GM08714 (cell line): Measurements from ENCODE around the gene RNH1.

Experiments
- H3K4me3 ChIP-seq: fragments of 200-500 bp; sonication (Bioruptor generic); 2 replicates; pipeline ENCODE4 v1.5.1; 2014; ENCODE audit warnings: mild to moderate bottlenecking, low read length, inconsistent platforms
- ZNF274 ChIP-seq: IDR thresholded peaks from 2 replicates; pipeline ENCODE4 v1.6.1; 2012; ENCODE audit warnings: mild to moderate bottlenecking, low read depth, low read length

The RNH1 gene

DNA sequence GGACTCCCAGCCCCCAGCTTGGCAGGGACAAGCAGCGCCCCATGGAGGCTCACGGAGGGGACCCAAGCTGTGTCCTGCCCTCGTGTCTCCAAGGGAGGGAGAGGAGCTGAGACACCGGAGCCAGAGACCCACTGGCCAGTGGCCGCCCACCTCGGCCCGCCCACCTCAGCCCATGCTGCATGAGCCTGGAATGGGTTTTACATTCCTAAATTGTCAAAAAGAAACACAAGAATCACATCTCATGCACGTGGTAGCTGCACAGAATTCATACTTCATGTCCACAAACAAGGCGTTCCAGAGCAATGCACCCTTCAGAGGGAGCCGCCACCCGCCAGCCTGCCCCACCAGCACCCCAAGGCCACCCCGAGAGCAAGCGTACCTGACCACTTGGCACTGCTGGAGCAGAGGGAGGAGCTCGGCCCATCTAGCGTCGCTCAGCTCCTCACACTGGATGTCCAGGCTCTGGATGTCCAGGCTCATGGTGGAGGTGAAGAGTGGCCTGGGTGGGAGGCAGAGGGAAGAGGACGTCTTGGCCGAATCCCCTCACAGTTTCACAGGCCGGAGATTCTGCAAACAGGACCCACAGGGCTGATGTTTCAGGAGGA lies 5.3 kb downstream of the RNH1 start:
- H3K4me3 ChIP-seq: no peak overlapping the region
- no peak for TF ChIP-seq ZNF274

- no peak for TF ChIP-seq ZNF274
- H3K4me3 ChIP-seq: no peak overlapping the region
These were observed 5.9 kb downstream of the RNH1 start for GRCh38 chr11:501001-501682.

GRCh38 chr11:499201-500076 lies 7.6 kb downstream of the RNH1 start:
- no peak for TF ChIP-seq ZNF274
- no peak overlapping the region for H3K4me3 ChIP-seq

GRCh38 chr11:498297-499181 lies 8.5 kb downstream of the RNH1 start:
- H3K4me3 ChIP-seq: no peak overlapping the region
- no peak for TF ChIP-seq ZNF274

- H3K4me3 ChIP-seq: no peak overlapping the region
- no peak for TF ChIP-seq ZNF274
These were observed 9.3 kb downstream of the RNH1 start for GRCh38 chr11:497565-498296.

DNA sequence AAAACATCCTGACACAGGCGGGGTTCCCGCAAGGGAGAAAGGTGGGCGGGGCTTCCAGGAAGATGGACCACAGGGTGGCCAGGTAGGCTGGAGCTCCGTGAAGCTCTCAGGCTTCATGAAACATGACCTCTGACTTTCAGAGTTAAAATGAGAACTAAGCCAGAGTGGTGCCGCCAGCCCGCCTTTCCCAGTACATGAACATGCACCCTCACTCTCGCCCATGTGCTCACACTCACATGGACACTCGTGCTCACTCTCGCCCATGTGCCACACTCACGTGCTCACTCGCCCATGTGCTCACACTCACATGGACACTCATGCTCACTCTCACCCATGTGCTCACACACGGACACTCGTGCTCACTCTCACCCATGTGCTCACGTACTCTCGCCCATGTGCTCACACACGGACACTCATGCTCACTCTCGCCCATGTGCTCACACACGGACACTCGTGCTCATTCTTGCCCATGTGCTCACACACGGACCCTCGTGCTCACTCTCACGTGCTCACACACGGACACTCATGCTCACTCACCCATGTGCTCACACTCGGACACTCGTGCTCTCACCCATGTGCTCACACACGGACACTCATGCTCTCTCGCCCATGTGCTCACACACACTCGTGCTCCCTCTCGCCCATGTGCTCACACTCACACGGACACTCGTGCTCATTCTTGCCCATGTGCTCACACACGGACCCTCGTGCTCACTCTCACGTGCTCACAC lies 10.0 kb downstream of the RNH1 start:
- TF ChIP-seq ZNF274: no peak
- H3K4me3 ChIP-seq: no peak overlapping the region

DNA sequence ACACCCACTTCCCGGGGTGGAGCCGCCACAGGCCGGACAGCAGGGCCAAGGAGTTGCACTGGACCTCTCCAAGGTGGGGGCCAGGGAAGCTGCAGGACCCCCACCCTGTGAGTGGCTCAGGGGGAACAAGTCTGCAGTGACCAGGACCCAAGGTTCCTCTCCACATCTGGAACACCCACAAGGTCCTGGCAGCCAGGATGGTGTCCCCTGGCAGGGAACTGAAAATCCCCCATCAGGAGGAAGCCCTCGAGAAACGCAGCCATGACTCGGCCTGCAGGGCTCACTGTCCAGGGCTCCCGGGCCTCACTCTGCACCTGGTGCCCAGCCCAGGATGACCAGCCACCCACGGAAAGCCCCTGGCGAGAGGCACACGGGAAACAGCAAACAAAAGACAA lies 11.5 kb downstream of the RNH1 start:
- TF ChIP-seq ZNF274: no peak
- no peak overlapping the region for H3K4me3 ChIP-seq

- no peak for TF ChIP-seq ZNF274
- no peak overlapping the region for H3K4me3 ChIP-seq
These were observed 12.1 kb downstream of the RNH1 start for GRCh38 chr11:494761-495536.

GRCh38 chr11:492427-493226 lies 14.4 kb downstream of the RNH1 start:
- no peak overlapping the region for H3K4me3 ChIP-seq
- no peak for TF ChIP-seq ZNF274

GRCh38 chr11:491358-491757 lies 15.7 kb downstream of the RNH1 start:
- H3K4me3 ChIP-seq: no peak overlapping the region
- no peak for TF ChIP-seq ZNF274

DNA sequence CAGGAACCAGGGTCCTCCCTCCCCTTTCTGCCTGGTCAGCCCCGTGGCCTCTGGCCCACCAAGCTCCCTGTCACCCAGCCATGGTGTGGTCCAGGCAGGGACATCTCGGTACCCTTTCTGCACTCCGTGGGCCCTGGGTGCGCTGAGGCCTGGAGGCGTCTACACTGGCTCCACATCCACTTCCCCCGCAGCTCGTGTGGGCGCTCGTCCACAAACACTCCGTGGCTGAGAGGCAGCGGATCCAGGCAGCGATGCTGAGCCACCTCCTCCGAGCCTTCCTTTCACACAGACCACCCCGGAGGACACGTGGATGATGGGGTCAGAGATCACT lies 16.1 kb downstream of the RNH1 start:
- H3K4me3 ChIP-seq: no peak overlapping the region
- TF ChIP-seq ZNF274: no peak
